Uterus (tissue), 4 donors: ENCODE measurements around the gene TXNRD2. TPM values are rescaled to one million over a fixed set of nuclear protein-coding genes. Genes with fewer than 3 reads are reported as not detected.

Experiments used
- DNase-seq, 2 donors: peaks; one replicate each; pipeline ENCODE4 v3.0.0-alpha.2; 2019 to 2020
- H3K27ac ChIP-seq, 2 donors: fragments of 200-600 bp; sonication (generic); 1 replicate in 1 of 2; 2 replicates in 1 of 2; pipeline ENCODE4 v1.5.1; 2016 to 2018
- H3K27me3 ChIP-seq, 2 donors: fragments of 200-600 bp; sonication (generic); one replicate each; pipeline ENCODE4 v1.5.1; 2018 to 2019; ENCODE audit warnings: control low read depth in 1 of 2
- H3K36me3 ChIP-seq, 2 donors: fragments of 200-600 bp; sonication (generic); one replicate each; pipeline ENCODE4 v1.5.1; 2019; ENCODE audit warnings: control low read depth in 1 of 2
- H3K4me1 ChIP-seq, 2 donors: fragments of 200-600 bp; sonication (generic); one replicate each; pipeline ENCODE4 v1.5.1; 2018 to 2019; ENCODE audit warnings: control low read depth in 1 of 2
- H3K4me3 ChIP-seq, 2 donors: fragments of 200-600 bp; sonication (generic); 1 replicate in 1 of 2; 2 replicates in 1 of 2; pipeline ENCODE4 v1.5.1; 2018 to 2019; ENCODE audit warnings: mild to moderate bottlenecking in 1 of 2
- H3K9me3 ChIP-seq, 2 donors: fragments of 200-600 bp; sonication (generic); one replicate each; pipeline ENCODE4 v1.5.1; 2019; ENCODE audit warnings: control low read depth in 1 of 2
- CTCF ChIP-seq, 4 experiments: fragments of 200-600 bp in 2 of 4; fragments of 450-650 bp in 2 of 4; sonication (generic) in 2 of 4; IDR thresholded peaks; one replicate each; pipeline ENCODE4 v1.5.1; 2016 to 2019; ENCODE audit warnings: antibody characterized with exemption in 4 of 4, mild to moderate bottlenecking in 2 of 4, moderate library complexity in 1 of 4
- POLR2A ChIP-seq, 2 donors: fragments of 450-650 bp; IDR thresholded peaks; one replicate each; pipeline ENCODE4 v1.6.1; 2016; ENCODE audit warnings: antibody characterized with exemption in 2 of 2, mild to moderate bottlenecking in 1 of 2, moderate library complexity in 1 of 2
- intact Hi-C: fragments of 100-400 bp; cut with DNase I; formaldehyde crosslinking; loops from one replicate; pipeline ENCODE4 v1.15.1; 2023; ENCODE audit warnings: low total_unique reads
- total RNA-seq, 4 donors: library from RNA; depleted of rRNA in 3 of 4; stranded (reverse); fragments of >200 nt in 3 of 4; gene quantifications; one replicate each; pipeline versions ENCODE4 v1.1.0 to v1.2.4, GENCODE V29; 2014 to 2023
- donor health status: DM: yes; HTN: yes; CAD: no.

Gene TXNRD2
- total RNA-seq, 4 donors from 2014 or later = 14.7 to 48.9 (median 25.6) TPM

GRCh38 chr22:19868773-19869471 lies 72.7 kb downstream of the TXNRD2 start:
- TF ChIP-seq POLR2A (IDR thresholded peaks at IDR 0.05) = no peak
- no peak for TF ChIP-seq CTCF (IDR thresholded peaks at IDR 0.05)
- no peaks in the 10 kb centered on the region for H3K9me3 ChIP-seq
- peak; percentile 11 to 12 for DNase-seq

GRCh38 chr22:19868333-19868732 lies 73.3 kb downstream of the TXNRD2 start:
- Histone ChIP-seq H3K4me1 (no peaks in the 10 kb centered on the region), H3K27ac (no peak overlapping the region), H3K27me3 (no peaks in the 10 kb centered on the region), H3K36me3 (no peaks in the 10 kb centered on the region), H3K4me3 (no peak overlapping the region), H3K9me3 (no peaks in the 10 kb centered on the region)
- DNase-seq = no peak
- TF ChIP-seq CTCF (IDR thresholded peaks at IDR 0.05) = no peak
- no peak for TF ChIP-seq POLR2A (IDR thresholded peaks at IDR 0.05)
- intact Hi-C loops = no loop called here

More at GRCh38 chr22:19868773-19869471, 72.7 kb downstream of the TXNRD2 start:
- no peak overlapping the region for H3K4me3 ChIP-seq
- no peak overlapping the region for H3K27ac ChIP-seq
- no peaks in the 10 kb centered on the region for H3K36me3 ChIP-seq
- no peaks in the 10 kb centered on the region for H3K4me1 ChIP-seq
- intact Hi-C loops = no loop called here
- H3K27me3 ChIP-seq = no peaks in the 10 kb centered on the region

- intact Hi-C loops = no loop called here
- H3K4me1 ChIP-seq = no peaks in the 10 kb centered on the region
- no peaks in the 10 kb centered on the region for H3K27me3 ChIP-seq
- H3K9me3 ChIP-seq = no peaks in the 10 kb centered on the region
- H3K36me3 ChIP-seq = no peaks in the 10 kb centered on the region
- no peak for DNase-seq
- TF ChIP-seq CTCF (IDR thresholded peaks at IDR 0.05) (no peak), POLR2A (IDR thresholded peaks at IDR 0.05) (no peak)
- no peak overlapping the region for H3K4me3 ChIP-seq
- no peak overlapping the region for H3K27ac ChIP-seq
Measured at GRCh38 chr22:19867617-19868016, 74.0 kb downstream of the TXNRD2 start.

- Histone ChIP-seq H3K27me3 (no peaks in the 10 kb centered on the region), H3K36me3 (no peaks in the 10 kb centered on the region), H3K4me3 (no peak overlapping the region), H3K9me3 (no peaks in the 10 kb centered on the region), H3K4me1 (no peaks in the 10 kb centered on the region), H3K27ac (no peak overlapping the region)
- intact Hi-C loops = no loop called here
- no peak for TF ChIP-seq POLR2A (IDR thresholded peaks at IDR 0.05)
- TF ChIP-seq CTCF (IDR thresholded peaks at IDR 0.05) = no peak
- DNase-seq = no peak
Measured at GRCh38 chr22:19866665-19867009, 75.0 kb downstream of the TXNRD2 start.

GRCh38 chr22:19865141-19865829 lies 76.3 kb downstream of the TXNRD2 start:
- H3K36me3 ChIP-seq = no peaks in the 10 kb centered on the region
- no peak overlapping the region for H3K4me3 ChIP-seq
- no peak overlapping the region for H3K27ac ChIP-seq
- TF ChIP-seq POLR2A (IDR thresholded peaks at IDR 0.05) = no peak
- no peak for TF ChIP-seq CTCF (IDR thresholded peaks at IDR 0.05)
- DNase-seq = no peak
- no peaks in the 10 kb centered on the region for H3K4me1 ChIP-seq
- intact Hi-C loops = no loop called here
- no peaks in the 10 kb centered on the region for H3K27me3 ChIP-seq
- H3K9me3 ChIP-seq = no peaks in the 10 kb centered on the region
